T47D (cell line): ENCODE data around the gene AK1.
"Not testable (repeated sequence)": the region's sequence is repeated elsewhere in the genome, so short reads cannot be mapped to it uniquely, and the experiment has no call there.

Experiments used
- DNase-seq, 2 experiments: peaks; one replicate each; pipeline versions ENCODE4 v3.0.0 to v3.0.0-alpha.2; 2011 to 2012; ENCODE audit warnings: low read depth in 1 of 2, low spot score in 1 of 2
- JUND ChIP-seq: IDR thresholded peaks from 2 replicates; pipeline ENCODE4 v1.6.1; 2012; ENCODE audit warnings: low read depth
- in situ Hi-C: cut with HindIII; loops from 2 replicates; pipeline ENCODE4 v1.10.0; 2016; ENCODE audit warnings: low sequenced_read_pairs, low pct_unique_long_range_greater_than_20kb

The AK1 gene

GRCh38 chr9:127841087-127841835 is 36.2 kb downstream of the AK1 start:
- in situ Hi-C loops, result no loop called here
- no peak for TF ChIP-seq JUND
- DNase-seq, result no peak

- TF ChIP-seq JUND, result no peak
- no peak for DNase-seq
Measured at GRCh38 chr9:127838375-127839078, 38.9 kb downstream of the AK1 start.

GRCh38 chr9:127837346-127837745 is 40.1 kb downstream of the AK1 start:
- no peak for TF ChIP-seq JUND
- in situ Hi-C loops, result no loop called here
- DNase-seq, result no peak

More at GRCh38 chr9:127838375-127839078, 38.9 kb downstream of the AK1 start:
- in situ Hi-C loops, result no loop called here

GRCh38 chr9:127836561-127836960 is 40.9 kb downstream of the AK1 start:
- DNase-seq, in situ Hi-C loops: not testable (repeated sequence)

- no peak for TF ChIP-seq JUND
- in situ Hi-C loops, result no loop called here
- DNase-seq, result no peak
Measured at GRCh38 chr9:127835991-127836516, 41.4 kb downstream of the AK1 start.

DNA sequence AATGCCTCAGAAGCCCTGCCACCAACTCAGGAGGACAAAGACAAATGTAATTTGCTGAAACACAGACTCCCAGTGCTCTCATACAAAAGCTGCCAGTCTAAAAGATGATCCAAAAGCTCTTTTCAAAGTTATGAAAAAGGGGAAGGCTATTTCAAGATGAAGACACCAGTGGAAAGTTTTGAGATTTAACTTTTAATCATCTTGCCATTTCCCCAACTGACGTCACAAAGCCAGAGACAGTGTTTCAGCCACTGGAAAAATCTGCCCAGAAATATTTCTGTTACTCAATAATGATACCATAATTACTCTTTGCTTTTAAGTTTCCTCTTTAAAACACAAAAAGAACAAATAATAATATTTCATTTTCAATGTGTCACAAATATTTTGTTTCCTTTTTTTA is 43.9 kb downstream of the AK1 start:
- in situ Hi-C loops, result no loop called here
- DNase-seq, result no peak
- no peak for TF ChIP-seq JUND

DNA sequence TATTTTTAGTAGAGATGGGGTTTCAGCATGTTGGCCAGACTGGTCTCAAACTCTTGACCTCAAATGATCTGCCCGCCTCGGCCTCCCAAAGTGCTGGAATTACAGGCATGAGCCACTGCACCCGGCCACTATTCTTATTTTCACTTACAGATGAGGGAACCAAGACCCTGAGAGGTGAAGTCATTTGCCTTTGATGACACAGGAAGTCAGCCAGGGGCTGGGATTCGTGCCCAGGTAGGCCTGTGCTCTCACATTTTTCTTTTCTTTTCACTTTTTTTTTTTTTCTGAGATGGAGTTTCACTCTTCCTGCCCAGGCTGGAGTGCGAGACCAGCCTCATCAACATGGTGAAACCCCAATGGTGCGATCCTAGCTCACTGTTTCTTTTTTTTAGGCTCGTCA is 45.2 kb downstream of the AK1 start:
- no peak for DNase-seq
- in situ Hi-C loops, result no loop called here
- TF ChIP-seq JUND, result no peak

GRCh38 chr9:127829205-127829906 is 48.1 kb downstream of the AK1 start:
- no peak for TF ChIP-seq JUND
- in situ Hi-C loops, result no loop called here
- DNase-seq, result no peak

DNA sequence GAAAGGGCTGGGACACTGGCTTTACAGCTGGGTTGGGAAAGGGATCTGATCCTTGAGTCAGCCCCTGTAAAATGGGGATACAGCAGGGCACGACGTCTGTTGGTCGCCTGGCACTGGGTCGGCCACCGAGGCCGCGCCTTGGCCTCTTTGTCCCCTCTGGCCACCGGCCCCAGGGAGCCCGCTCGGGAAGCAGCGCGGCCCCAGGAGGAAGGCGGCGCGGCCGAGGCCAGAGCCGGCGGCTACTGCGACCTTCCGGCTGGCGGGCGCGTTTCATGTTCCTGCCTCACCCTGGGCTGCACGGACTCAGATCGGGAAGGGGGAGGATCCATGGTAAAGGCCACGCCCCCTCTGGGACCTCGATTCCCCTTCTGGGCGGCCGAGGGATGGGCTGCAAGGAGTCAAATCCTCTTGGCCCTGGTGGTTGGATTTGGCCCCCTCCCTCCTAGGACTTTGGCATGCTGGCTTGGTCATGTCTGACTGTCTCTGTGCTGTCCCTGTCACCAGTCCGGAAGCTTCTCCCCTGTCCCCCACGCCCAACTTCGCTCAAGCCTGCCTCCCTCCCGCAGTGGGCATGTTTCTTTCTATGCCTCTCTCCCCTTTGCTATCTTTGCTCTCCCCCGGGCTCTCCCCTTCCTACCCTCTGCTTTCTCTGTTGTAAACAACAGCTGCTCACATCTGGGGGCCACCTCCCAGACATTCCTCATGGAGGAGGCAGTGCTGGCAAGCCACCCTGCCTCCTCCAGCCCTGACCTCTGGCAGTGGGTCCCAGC is 49.0 kb downstream of the AK1 start:
- no peak for DNase-seq
- in situ Hi-C loops, result no loop called here
- no peak for TF ChIP-seq JUND

GRCh38 chr9:127826253-127826913 is 51.1 kb downstream of the AK1 start:
- TF ChIP-seq JUND, result no peak
- DNase-seq, result no peak
- in situ Hi-C loops, result no loop called here

DNA sequence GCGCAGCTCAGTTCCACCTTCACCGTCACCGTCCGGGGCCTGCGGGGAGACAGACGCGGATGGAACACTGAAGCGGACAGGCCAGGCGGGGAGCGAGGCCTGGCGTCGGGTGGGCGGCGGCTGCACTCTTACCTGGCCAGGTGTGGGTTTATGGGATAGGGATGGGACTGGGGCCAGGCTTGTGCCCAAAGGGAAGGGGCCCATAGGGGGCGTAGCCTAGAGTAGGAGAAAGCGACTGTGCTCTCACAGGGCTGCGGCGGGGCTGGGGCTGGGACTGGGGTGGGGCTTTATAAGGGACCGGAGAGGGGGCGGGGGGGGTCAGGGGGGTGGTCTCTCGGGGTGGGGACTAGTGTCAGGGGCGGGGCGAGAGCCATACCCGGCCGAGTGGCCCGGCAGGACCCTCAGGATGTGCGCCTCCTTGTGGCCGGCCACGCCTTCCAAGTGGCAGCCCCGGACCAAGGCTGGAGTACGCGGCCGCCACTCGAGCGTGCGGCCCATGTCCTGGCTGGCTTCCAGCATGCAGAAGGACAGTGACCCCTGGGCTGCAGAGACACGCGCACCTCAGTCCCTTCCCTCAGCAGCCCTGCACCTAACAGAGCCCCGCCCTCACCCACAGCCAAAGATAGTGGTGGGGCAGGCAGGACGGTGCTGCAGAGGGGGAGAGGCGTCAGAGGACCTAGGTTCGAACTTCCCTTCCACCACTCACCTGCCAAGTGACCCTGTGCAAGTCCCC is 52.0 kb downstream of the AK1 start:
- DNase-seq, result no peak
- no peak for TF ChIP-seq JUND
- in situ Hi-C loops, result no loop called here
